MM.1S (cell line): ENCODE data around the gene ADARB2.

Experiments used
- DNase-seq: peaks from one replicate; pipeline ENCODE4 v3.0.0-alpha.2; 2015
- H2AFZ ChIP-seq: fragments of 300-600 bp; sonication (generic); 2 replicates; pipeline ENCODE4 v1.6.0; 2016; ENCODE audit warnings: antibody characterized with exemption, low read length
- H3F3A ChIP-seq: fragments of 300-600 bp; sonication (generic); 2 replicates; pipeline ENCODE4 v1.6.1; 2016; ENCODE audit warnings: mild to moderate bottlenecking, antibody characterized with exemption, low read length, moderate library complexity, mixed read lengths; ENCODE audit not compliant: insufficient read depth
- H3K27ac ChIP-seq: fragments of 300-600 bp; sonication (generic); 2 replicates; pipeline ENCODE4 v1.5.1; 2016; ENCODE audit warnings: mild to moderate bottlenecking, low read length
- H3K27me3 ChIP-seq: fragments of 300-600 bp; sonication (generic); replicated peaks from 2 replicates; pipeline ENCODE4 v1.6.0; 2016; ENCODE audit warnings: low read length; ENCODE audit not compliant: insufficient read depth
- H3K36me3 ChIP-seq: fragments of 300-600 bp; sonication (generic); replicated peaks from 2 replicates; pipeline ENCODE4 v1.6.1; 2016; ENCODE audit warnings: mild to moderate bottlenecking, low read length, mixed read lengths; ENCODE audit not compliant: insufficient read depth
- H3K4me1 ChIP-seq: fragments of 300-600 bp; sonication (generic); 2 replicates; pipeline ENCODE4 v1.6.1; 2016; ENCODE audit warnings: low read length, mixed read lengths
- H3K4me2 ChIP-seq: fragments of 300-600 bp; sonication (generic); 2 replicates; pipeline ENCODE4 v1.6.0; 2016; ENCODE audit warnings: low read depth, low read length
- H3K4me3 ChIP-seq: fragments of 300-600 bp; sonication (generic); 2 replicates; pipeline ENCODE4 v1.5.1; 2016; ENCODE audit warnings: low read length, mixed read lengths
- H3K79me2 ChIP-seq: fragments of 300-600 bp; sonication (generic); 2 replicates; pipeline ENCODE4 v1.6.1; 2016; ENCODE audit warnings: mixed run types, low read length, mixed read lengths
- H3K9ac ChIP-seq: fragments of 300-600 bp; sonication (generic); 2 replicates; pipeline ENCODE4 v1.6.1; 2016; ENCODE audit warnings: low read length, mixed read lengths
- H3K9me2 ChIP-seq: fragments of 300-600 bp; sonication (generic); replicated peaks from 2 replicates; pipeline ENCODE4 v1.6.1; 2016; ENCODE audit warnings: mild to moderate bottlenecking, low read length, mixed read lengths; ENCODE audit not compliant: insufficient read depth
- H3K9me3 ChIP-seq: fragments of 300-600 bp; sonication (generic); replicated peaks from 2 replicates; pipeline ENCODE4 v1.6.1; 2016; ENCODE audit warnings: mild to moderate bottlenecking, low read length, mixed read lengths; ENCODE audit not compliant: insufficient read depth
- H4K20me1 ChIP-seq: fragments of 300-600 bp; sonication (generic); 2 replicates; pipeline ENCODE4 v1.6.1; 2016; ENCODE audit warnings: mild to moderate bottlenecking, low read length, moderate library complexity, mixed read lengths; ENCODE audit not compliant: insufficient read depth
- EZH2 ChIP-seq: fragments of 300-600 bp; sonication (generic); optimal IDR thresholded peaks from 2 replicates; pipeline ENCODE3; 2017; ENCODE audit warnings: low read depth, mild to moderate bottlenecking, antibody characterized with exemption, low read length, mixed read lengths
- EZH2phosphoT487 ChIP-seq: fragments of 300-600 bp; sonication (generic); IDR thresholded peaks from 2 replicates; pipeline ENCODE4 v1.6.1; 2018; ENCODE audit warnings: antibody characterized with exemption, low read length
- TF ChIP-seq, protein P1 (sequence below): fragments of 300-600 bp; sonication (generic); IDR thresholded peaks from 2 replicates; pipeline ENCODE4 v1.5.1; 2016; ENCODE audit warnings: antibody characterized with exemption, low read length, mixed read lengths

Gene ADARB2

DNA sequence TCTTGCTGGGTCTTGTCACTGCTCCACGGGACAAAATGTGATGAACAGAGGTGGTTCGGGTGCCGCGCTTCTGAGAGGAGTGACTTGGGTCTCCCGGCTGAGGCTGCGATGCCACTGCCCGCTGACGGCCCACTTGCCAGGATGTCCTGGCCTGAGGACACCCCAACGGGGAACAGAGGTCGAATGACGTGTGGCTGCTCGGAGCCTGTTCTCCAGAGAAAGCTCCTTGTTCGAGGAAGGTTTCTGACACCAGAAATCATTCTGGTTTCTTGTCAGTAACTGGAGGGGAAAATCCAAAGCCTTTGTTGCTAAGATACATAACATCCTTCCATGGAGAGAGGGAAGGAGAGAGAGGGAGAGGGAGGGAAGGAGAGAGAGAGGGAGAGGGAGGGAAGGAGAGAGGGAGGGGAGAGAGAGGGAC is 444.7 kb downstream of the ADARB2 start:
- Histone ChIP-seq H3K9me2 (no peaks in the 10 kb centered on the region), H3K4me1 (no peaks in the 10 kb centered on the region), H2AFZ (no peak overlapping the region), H4K20me1 (no peaks in the 10 kb centered on the region), H3K27ac (no peak overlapping the region), H3K9me3 (no peaks in the 10 kb centered on the region), H3K9ac (no peak overlapping the region), H3F3A (no peaks in the 10 kb centered on the region), H3K27me3 (0 out of 2 replicates have a peak, but pooled peaks cover 4% of the 10 kb centered on the region), H3K4me2 (no peak overlapping the region), H3K36me3 (no peaks in the 10 kb centered on the region), H3K79me2 (no peaks in the 10 kb centered on the region), H3K4me3 (no peak overlapping the region)
- DNase-seq = no peak
- TF ChIP-seq, protein P1, sequence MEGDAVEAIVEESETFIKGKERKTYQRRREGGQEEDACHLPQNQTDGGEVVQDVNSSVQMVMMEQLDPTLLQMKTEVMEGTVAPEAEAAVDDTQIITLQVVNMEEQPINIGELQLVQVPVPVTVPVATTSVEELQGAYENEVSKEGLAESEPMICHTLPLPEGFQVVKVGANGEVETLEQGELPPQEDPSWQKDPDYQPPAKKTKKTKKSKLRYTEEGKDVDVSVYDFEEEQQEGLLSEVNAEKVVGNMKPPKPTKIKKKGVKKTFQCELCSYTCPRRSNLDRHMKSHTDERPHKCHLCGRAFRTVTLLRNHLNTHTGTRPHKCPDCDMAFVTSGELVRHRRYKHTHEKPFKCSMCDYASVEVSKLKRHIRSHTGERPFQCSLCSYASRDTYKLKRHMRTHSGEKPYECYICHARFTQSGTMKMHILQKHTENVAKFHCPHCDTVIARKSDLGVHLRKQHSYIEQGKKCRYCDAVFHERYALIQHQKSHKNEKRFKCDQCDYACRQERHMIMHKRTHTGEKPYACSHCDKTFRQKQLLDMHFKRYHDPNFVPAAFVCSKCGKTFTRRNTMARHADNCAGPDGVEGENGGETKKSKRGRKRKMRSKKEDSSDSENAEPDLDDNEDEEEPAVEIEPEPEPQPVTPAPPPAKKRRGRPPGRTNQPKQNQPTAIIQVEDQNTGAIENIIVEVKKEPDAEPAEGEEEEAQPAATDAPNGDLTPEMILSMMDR = no peak
- TF ChIP-seq EZH2phosphoT487 = no peak
- TF ChIP-seq EZH2 = no peak

DNA sequence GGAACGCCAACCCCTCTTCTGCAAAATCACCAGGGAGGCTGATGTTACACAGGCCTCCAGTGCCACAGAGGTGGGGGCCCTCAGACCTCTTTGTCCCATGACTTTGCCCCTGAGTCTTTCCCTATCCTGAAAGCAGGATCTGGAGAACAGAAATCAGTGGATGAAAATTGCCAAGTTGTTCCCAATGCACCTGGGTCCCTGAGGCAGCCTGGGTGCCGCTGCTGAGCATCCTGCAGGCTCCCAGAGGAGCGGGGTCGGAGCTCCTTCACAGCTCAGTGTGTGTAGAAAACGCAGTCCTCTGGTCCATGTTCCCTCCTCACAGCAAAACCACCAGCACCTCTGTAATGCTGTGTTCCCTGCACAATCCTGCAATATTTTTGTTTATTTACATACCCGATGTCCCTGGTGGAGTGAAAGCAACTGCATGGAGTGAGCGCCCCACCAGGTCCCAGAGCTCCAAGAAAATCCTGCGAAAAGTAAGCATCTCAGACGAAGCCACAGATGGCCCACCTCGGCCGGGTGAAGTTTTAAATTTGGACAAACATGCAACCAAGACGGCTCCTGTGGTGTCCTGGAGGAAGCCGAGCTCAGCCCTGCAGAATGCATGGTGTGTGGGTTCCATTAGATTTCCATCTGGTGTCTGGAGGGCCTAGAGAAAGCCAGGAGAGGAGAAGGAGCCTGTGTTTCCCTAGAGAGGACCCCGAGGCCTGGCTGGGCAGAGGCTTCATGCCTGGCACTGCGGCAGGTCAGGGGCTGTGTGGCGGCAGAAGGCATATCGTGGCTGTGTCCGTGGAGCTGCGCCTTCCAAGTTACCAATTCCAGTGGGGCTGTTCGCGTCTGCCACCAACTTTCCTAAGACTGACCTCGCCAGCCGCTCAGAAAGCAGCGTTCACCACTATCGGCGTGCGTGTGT is 445.9 kb downstream of the ADARB2 start:
- no peak overlapping the region for H3K27ac ChIP-seq
- H3K27me3 ChIP-seq = 0 out of 2 replicates have a peak, but pooled peaks cover 4% of the 10 kb centered on the region

DNA sequence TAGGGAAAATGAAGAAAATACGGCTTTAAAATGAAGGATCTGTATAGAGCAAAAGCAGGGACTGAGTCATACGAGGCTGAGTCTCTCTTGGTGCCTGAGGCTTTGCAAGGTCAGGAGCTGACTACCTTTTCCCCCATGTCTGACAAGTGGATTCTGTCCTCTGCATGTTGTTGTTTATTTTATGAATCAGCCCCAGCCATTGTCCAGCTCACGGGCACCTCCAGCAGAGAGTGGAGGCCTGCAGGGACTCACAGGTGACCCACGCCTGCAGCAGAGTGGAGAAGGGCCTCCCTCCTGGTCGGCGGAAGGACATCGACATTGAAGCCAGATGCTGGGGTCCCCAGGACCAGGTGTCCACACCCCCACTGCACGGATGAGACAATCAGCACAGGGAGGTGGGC is 447.3 kb downstream of the ADARB2 start:
- Histone ChIP-seq H3K4me3 (no peak overlapping the region), H3K36me3 (no peaks in the 10 kb centered on the region), H4K20me1 (no peaks in the 10 kb centered on the region), H3K9me2 (no peaks in the 10 kb centered on the region), H3K9me3 (no peaks in the 10 kb centered on the region), H3F3A (no peaks in the 10 kb centered on the region), H3K27ac (no peak overlapping the region), H3K27me3 (0 out of 2 replicates have a peak, but pooled peaks cover 4% of the 10 kb centered on the region), H2AFZ (no peak overlapping the region), H3K4me2 (no peak overlapping the region), H3K79me2 (no peaks in the 10 kb centered on the region), H3K9ac (no peak overlapping the region), H3K4me1 (no peaks in the 10 kb centered on the region)
- TF ChIP-seq EZH2 (no peak), EZH2phosphoT487 (no peak)
- TF ChIP-seq, protein P1 = no peak
- no peak for DNase-seq

More for the DNA sequence above, 445.9 kb downstream of the ADARB2 start:
- TF ChIP-seq EZH2 = no peak
- Histone ChIP-seq H3K9me2 (no peaks in the 10 kb centered on the region), H3K9ac (no peak overlapping the region), H3K4me1 (no peaks in the 10 kb centered on the region), H2AFZ (no peak overlapping the region), H3K4me3 (no peak overlapping the region), H3K79me2 (no peaks in the 10 kb centered on the region), H3K36me3 (no peaks in the 10 kb centered on the region), H3K9me3 (no peaks in the 10 kb centered on the region), H3K4me2 (no peak overlapping the region), H4K20me1 (no peaks in the 10 kb centered on the region), H3F3A (no peaks in the 10 kb centered on the region)
- DNase-seq = no peak

DNA sequence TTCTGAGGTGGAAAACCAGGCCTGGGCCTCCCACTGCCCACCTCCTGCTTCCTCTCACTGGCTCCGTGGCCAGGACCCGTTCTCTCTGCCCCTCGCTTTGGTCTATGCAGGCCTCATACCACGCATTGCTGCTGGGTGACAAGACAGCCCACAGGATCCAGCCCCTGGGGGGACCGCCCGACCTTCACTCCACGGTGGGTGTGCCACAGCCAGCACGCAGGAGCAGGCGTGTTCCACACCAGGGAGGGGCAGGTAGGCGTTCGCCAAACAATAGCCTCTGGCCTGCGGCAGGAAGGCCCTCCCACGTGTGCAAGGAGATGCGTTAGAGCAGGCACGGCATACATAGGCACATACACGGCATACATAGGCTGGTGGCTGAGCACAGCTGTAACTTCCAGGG is 447.7 kb downstream of the ADARB2 start:
- H3F3A ChIP-seq = no peaks in the 10 kb centered on the region
- no peaks in the 10 kb centered on the region for H3K9me3 ChIP-seq
- H2AFZ ChIP-seq = no peak overlapping the region
- no peak for DNase-seq
- H4K20me1 ChIP-seq = no peaks in the 10 kb centered on the region
- H3K4me2 ChIP-seq = no peak overlapping the region
- no peaks in the 10 kb centered on the region for H3K79me2 ChIP-seq
- no peak overlapping the region for H3K9ac ChIP-seq
- no peak overlapping the region for H3K27ac ChIP-seq
- no peaks in the 10 kb centered on the region for H3K36me3 ChIP-seq
- no peaks in the 10 kb centered on the region for H3K9me2 ChIP-seq
- H3K27me3 ChIP-seq = 0 out of 2 replicates have a peak, but pooled peaks cover 4% of the 10 kb centered on the region
- TF ChIP-seq, protein P1 = no peak
- TF ChIP-seq EZH2phosphoT487 (no peak), EZH2 (no peak)
- no peaks in the 10 kb centered on the region for H3K4me1 ChIP-seq
- H3K4me3 ChIP-seq = no peak overlapping the region
